BLaER1 treated with 17β-estradiol and CSF1 and Interleukin-3, amounts not matched to agents 10 nM and 100 nM (cell line): ENCODE data around the gene ZBTB20.

ENCODE experiments used
- H3K27ac ChIP-seq, 11 experiments: shearing (Covaris generic); formaldehyde crosslinking; 2 replicates each; pipeline ENCODE4 v1.8.1; 2022
- H3K27me3 ChIP-seq, 11 experiments: shearing (Covaris generic); formaldehyde crosslinking; 2 replicates each; pipeline ENCODE4 v1.8.1; 2022
- H3K36me3 ChIP-seq, 11 experiments: shearing (Covaris generic); formaldehyde crosslinking; 2 replicates each; pipeline ENCODE4 v1.8.1; 2022
- H3K4me1 ChIP-seq, 10 experiments: shearing (Covaris generic); formaldehyde crosslinking; 2 replicates each; pipeline ENCODE4 v1.8.1; 2022
- H3K4me2 ChIP-seq, 11 experiments: shearing (Covaris generic); formaldehyde crosslinking; 2 replicates each; pipeline ENCODE4 v1.8.1; 2022
- H3K4me3 ChIP-seq, 10 experiments: shearing (Covaris generic); formaldehyde crosslinking; 2 replicates each; pipeline ENCODE4 v1.8.1; 2022
- H3K9ac ChIP-seq, 11 experiments: shearing (Covaris generic); formaldehyde crosslinking; 2 replicates each; pipeline ENCODE4 v1.8.1; 2022
- H3K9me3 ChIP-seq, 11 experiments: shearing (Covaris generic); formaldehyde crosslinking; replicated peaks in 1 of 11; 2 replicates each; pipeline ENCODE4 v1.8.1; 2022
- H4K20me1 ChIP-seq, 11 experiments: shearing (Covaris generic); formaldehyde crosslinking; 2 replicates each; pipeline ENCODE4 v1.8.1; 2022
- Cebpa-rat ChIP-seq, 11 experiments: shearing (Covaris generic); IDR thresholded peaks; 2 replicates each; pipeline ENCODE4 v1.8.1; 2022

Gene ZBTB20

GRCh38 chr3:115165701-115166100 is 18.6 kb upstream of the ZBTB20 start:
- Histone ChIP-seq H3K4me3 (no peak overlapping the region), H3K9me3 (no peaks in the 10 kb centered on the region), H3K9ac (no peak overlapping the region), H3K4me1 (peaks cover 0 to 4% (median 0%) of the 10 kb centered on the region in 10 experiments; a peak in 2 of 20 replicates), H3K27me3 (no peaks in the 10 kb centered on the region), H4K20me1 (no peaks in the 10 kb centered on the region), H3K4me2 (no peak overlapping the region), H3K27ac (no peak overlapping the region), H3K36me3 (no peaks in the 10 kb centered on the region)
- no peak for TF ChIP-seq Cebpa-rat (IDR thresholded peaks at IDR 0.05)

GRCh38 chr3:115165266-115165665 is 18.2 kb upstream of the ZBTB20 start:
- TF ChIP-seq Cebpa-rat (IDR thresholded peaks at IDR 0.05): no peak
- Histone ChIP-seq H4K20me1 (no peaks in the 10 kb centered on the region), H3K36me3 (no peaks in the 10 kb centered on the region), H3K27me3 (no peaks in the 10 kb centered on the region), H3K4me2 (no peak overlapping the region), H3K4me1 (peaks cover 0 to 4% (median 0%) of the 10 kb centered on the region in 10 experiments; a peak in 2 of 20 replicates), H3K9ac (no peak overlapping the region), H3K27ac (no peak overlapping the region), H3K9me3 (no peaks in the 10 kb centered on the region), H3K4me3 (no peak overlapping the region)

- H3K36me3 ChIP-seq: no peaks in the 10 kb centered on the region
- H3K27ac ChIP-seq: no peak overlapping the region
- peak overlapping the region in 1 of 11 experiments; percentile 4; a peak in 2 of 22 replicates for H3K4me2 ChIP-seq
- H3K4me3 ChIP-seq: no peak overlapping the region
- no peaks in the 10 kb centered on the region for H3K27me3 ChIP-seq
- no peak for TF ChIP-seq Cebpa-rat (IDR thresholded peaks at IDR 0.05)
- no peak overlapping the region for H3K9ac ChIP-seq
- H3K4me1 ChIP-seq: peaks cover 0 to 4% (median 0%) of the 10 kb centered on the region in 10 experiments; a peak in 2 of 20 replicates
- no peaks in the 10 kb centered on the region for H3K9me3 ChIP-seq
- no peaks in the 10 kb centered on the region for H4K20me1 ChIP-seq
These were observed 17.5 kb upstream of the ZBTB20 start for GRCh38 chr3:115164374-115165221.

GRCh38 chr3:115162759-115163158 is 15.7 kb upstream of the ZBTB20 start:
- Histone ChIP-seq H3K4me1 (peaks cover 0 to 4% (median 0%) of the 10 kb centered on the region in 10 experiments; a peak in 2 of 20 replicates), H3K4me3 (no peak overlapping the region), H3K9ac (no peak overlapping the region), H3K27ac (no peak overlapping the region), H4K20me1 (no peaks in the 10 kb centered on the region), H3K4me2 (no peak overlapping the region), H3K36me3 (no peaks in the 10 kb centered on the region), H3K27me3 (no peaks in the 10 kb centered on the region), H3K9me3 (peaks cover 9 to 16% (median 15%) of the 10 kb centered on the region in 11 experiments; a peak in 19 of 22 replicates)
- TF ChIP-seq Cebpa-rat (IDR thresholded peaks at IDR 0.05): no peak

GRCh38 chr3:115161866-115162265 is 14.8 kb upstream of the ZBTB20 start:
- no peak overlapping the region for H3K4me2 ChIP-seq
- no peaks in the 10 kb centered on the region for H3K36me3 ChIP-seq
- peaks cover 11 to 20% (median 18%) of the 10 kb centered on the region in 11 experiments; a peak in 19 of 22 replicates for H3K9me3 ChIP-seq
- no peaks in the 10 kb centered on the region for H4K20me1 ChIP-seq
- H3K9ac ChIP-seq: no peak overlapping the region
- no peak for TF ChIP-seq Cebpa-rat (IDR thresholded peaks at IDR 0.05)
- H3K4me3 ChIP-seq: no peak overlapping the region
- H3K27ac ChIP-seq: no peak overlapping the region
- H3K27me3 ChIP-seq: no peaks in the 10 kb centered on the region
- H3K4me1 ChIP-seq: peaks cover 0 to 4% (median 0%) of the 10 kb centered on the region in 10 experiments; a peak in 2 of 20 replicates

GRCh38 chr3:115161168-115161834 is 14.2 kb upstream of the ZBTB20 start:
- H3K4me2 ChIP-seq: no peak overlapping the region
- no peak overlapping the region for H3K9ac ChIP-seq
- TF ChIP-seq Cebpa-rat (IDR thresholded peaks at IDR 0.05): no peak

GRCh38 chr3:115160295-115160694 is 13.2 kb upstream of the ZBTB20 start:
- H3K9ac ChIP-seq: no peak overlapping the region
- H4K20me1 ChIP-seq: no peaks in the 10 kb centered on the region
- no peak overlapping the region for H3K27ac ChIP-seq
- no peaks in the 10 kb centered on the region for H3K36me3 ChIP-seq
- no peak overlapping the region for H3K4me3 ChIP-seq
- peaks cover 11 to 20% (median 18%) of the 10 kb centered on the region in 11 experiments; a peak in 19 of 22 replicates for H3K9me3 ChIP-seq
- no peak for TF ChIP-seq Cebpa-rat (IDR thresholded peaks at IDR 0.05)
- no peaks in the 10 kb centered on the region for H3K27me3 ChIP-seq
- no peak overlapping the region for H3K4me2 ChIP-seq
- H3K4me1 ChIP-seq: peaks cover 0 to 4% (median 0%) of the 10 kb centered on the region in 10 experiments; a peak in 2 of 20 replicates

More at GRCh38 chr3:115161168-115161834, 14.2 kb upstream of the ZBTB20 start:
- H3K27me3 ChIP-seq: no peaks in the 10 kb centered on the region
- H3K9me3 ChIP-seq: peaks cover 11 to 20% (median 18%) of the 10 kb centered on the region in 11 experiments; a peak in 19 of 22 replicates
- H4K20me1 ChIP-seq: no peaks in the 10 kb centered on the region
- H3K36me3 ChIP-seq: no peaks in the 10 kb centered on the region
- H3K4me3 ChIP-seq: no peak overlapping the region
- no peak overlapping the region for H3K27ac ChIP-seq
- peaks cover 0 to 4% (median 0%) of the 10 kb centered on the region in 10 experiments; a peak in 2 of 20 replicates for H3K4me1 ChIP-seq

GRCh38 chr3:115156046-115156654 is 9.1 kb upstream of the ZBTB20 start:
- Histone ChIP-seq H3K9ac (no peak overlapping the region), H3K9me3 (peaks cover 11 to 20% (median 18%) of the 10 kb centered on the region in 11 experiments; a peak in 19 of 22 replicates), H3K4me3 (no peak overlapping the region), H3K4me1 (no peaks in the 10 kb centered on the region), H3K4me2 (no peak overlapping the region), H3K27me3 (no peaks in the 10 kb centered on the region), H3K27ac (no peak overlapping the region), H4K20me1 (no peaks in the 10 kb centered on the region), H3K36me3 (no peaks in the 10 kb centered on the region)
- no peak for TF ChIP-seq Cebpa-rat (IDR thresholded peaks at IDR 0.05)

GRCh38 chr3:115154611-115155010 is 7.5 kb upstream of the ZBTB20 start:
- H3K4me2 ChIP-seq: no peak overlapping the region
- H3K9ac ChIP-seq: no peak overlapping the region
- TF ChIP-seq Cebpa-rat (IDR thresholded peaks at IDR 0.05): no peak
- no peaks in the 10 kb centered on the region for H4K20me1 ChIP-seq
- H3K4me3 ChIP-seq: no peak overlapping the region
- no peak overlapping the region for H3K27ac ChIP-seq
- no peaks in the 10 kb centered on the region for H3K36me3 ChIP-seq
- H3K9me3 ChIP-seq: peaks cover 11 to 20% (median 18%) of the 10 kb centered on the region in 11 experiments; a peak in 19 of 22 replicates
- no peaks in the 10 kb centered on the region for H3K27me3 ChIP-seq
- no peaks in the 10 kb centered on the region for H3K4me1 ChIP-seq
